Fibroblast of villous mesenchyme (primary cell): Measurements from ENCODE around the gene WIPF1. TPM values are rescaled to one million over a fixed set of nuclear protein-coding genes. Genes with fewer than 3 reads are reported as not detected.

Source experiments
- DNase-seq: peaks from one replicate; pipeline ENCODE4 v3.0.0-alpha.2; 2010; ENCODE audit warnings: low read depth
- H3K4me3 ChIP-seq: 2 replicates; pipeline ENCODE4 v1.5.1; 2011; ENCODE audit warnings: low read depth, mild to moderate bottlenecking, low read length
- total RNA-seq: library from RNA; depleted of rRNA; stranded (reverse); fragments of >200 nt; gene quantifications from 2 replicates; pipeline ENCODE4 v1.2.3, GENCODE V29; 2012
- TF ChIP-seq, protein P1 (sequence below): IDR thresholded peaks from 2 replicates; pipeline ENCODE4 v1.5.1; 2012; ENCODE audit warnings: low read depth, mild to moderate bottlenecking, low read length; ENCODE audit not compliant: insufficient read depth

WIPF1 gene
- total RNA-seq, 1 donor = 13.0 TPM

GRCh38 chr2:174635776-174636404, 38.3 kb upstream of the WIPF1 start:
- DNase-seq = peak; percentile 43
- TF ChIP-seq, protein P1, sequence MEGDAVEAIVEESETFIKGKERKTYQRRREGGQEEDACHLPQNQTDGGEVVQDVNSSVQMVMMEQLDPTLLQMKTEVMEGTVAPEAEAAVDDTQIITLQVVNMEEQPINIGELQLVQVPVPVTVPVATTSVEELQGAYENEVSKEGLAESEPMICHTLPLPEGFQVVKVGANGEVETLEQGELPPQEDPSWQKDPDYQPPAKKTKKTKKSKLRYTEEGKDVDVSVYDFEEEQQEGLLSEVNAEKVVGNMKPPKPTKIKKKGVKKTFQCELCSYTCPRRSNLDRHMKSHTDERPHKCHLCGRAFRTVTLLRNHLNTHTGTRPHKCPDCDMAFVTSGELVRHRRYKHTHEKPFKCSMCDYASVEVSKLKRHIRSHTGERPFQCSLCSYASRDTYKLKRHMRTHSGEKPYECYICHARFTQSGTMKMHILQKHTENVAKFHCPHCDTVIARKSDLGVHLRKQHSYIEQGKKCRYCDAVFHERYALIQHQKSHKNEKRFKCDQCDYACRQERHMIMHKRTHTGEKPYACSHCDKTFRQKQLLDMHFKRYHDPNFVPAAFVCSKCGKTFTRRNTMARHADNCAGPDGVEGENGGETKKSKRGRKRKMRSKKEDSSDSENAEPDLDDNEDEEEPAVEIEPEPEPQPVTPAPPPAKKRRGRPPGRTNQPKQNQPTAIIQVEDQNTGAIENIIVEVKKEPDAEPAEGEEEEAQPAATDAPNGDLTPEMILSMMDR = no peak
- no peak overlapping the region for H3K4me3 ChIP-seq

DNA sequence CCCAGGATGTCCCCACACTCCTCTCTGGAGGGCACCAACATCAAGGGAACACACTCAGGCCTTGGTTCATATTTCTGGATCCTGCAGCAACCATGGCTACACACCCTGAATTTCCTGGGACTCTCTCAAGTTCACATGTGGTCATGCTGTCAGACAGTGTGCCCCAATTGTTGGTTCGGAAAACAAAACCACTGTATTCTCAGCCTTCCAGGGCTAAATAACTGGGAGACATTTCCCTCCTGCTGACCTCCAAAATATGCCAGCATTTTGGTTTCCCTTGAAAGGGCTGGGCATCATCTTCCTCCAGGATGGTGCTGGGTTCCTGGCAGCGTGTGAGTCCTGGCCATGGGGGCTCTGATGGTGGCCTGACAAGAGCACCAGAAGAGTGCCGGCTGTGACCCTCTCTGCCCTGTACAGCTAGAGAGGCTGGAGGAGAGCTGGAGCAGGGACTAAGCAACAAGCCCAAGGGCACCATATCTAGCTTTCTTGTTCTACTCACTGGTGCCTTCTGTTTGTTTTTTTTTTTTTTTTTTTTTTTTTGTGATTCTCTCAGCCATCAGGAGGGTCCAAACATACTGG, 37.5 kb upstream of the WIPF1 start:
- no peak overlapping the region for H3K4me3 ChIP-seq
- no peak for DNase-seq
- TF ChIP-seq, protein P1 = no peak

GRCh38 chr2:174634130-174635014, 36.8 kb upstream of the WIPF1 start:
- peak; percentile 36 for DNase-seq
- no peak overlapping the region for H3K4me3 ChIP-seq
- TF ChIP-seq, protein P1 = no peak

GRCh38 chr2:174633623-174633930, 36.0 kb upstream of the WIPF1 start:
- peak; percentile 44 for DNase-seq
- TF ChIP-seq, protein P1 = no peak
- H3K4me3 ChIP-seq = no peak overlapping the region

GRCh38 chr2:174632841-174633622, 35.4 kb upstream of the WIPF1 start:
- TF ChIP-seq, protein P1 = no peak
- no peak overlapping the region for H3K4me3 ChIP-seq
- DNase-seq = peak; percentile 70

DNA sequence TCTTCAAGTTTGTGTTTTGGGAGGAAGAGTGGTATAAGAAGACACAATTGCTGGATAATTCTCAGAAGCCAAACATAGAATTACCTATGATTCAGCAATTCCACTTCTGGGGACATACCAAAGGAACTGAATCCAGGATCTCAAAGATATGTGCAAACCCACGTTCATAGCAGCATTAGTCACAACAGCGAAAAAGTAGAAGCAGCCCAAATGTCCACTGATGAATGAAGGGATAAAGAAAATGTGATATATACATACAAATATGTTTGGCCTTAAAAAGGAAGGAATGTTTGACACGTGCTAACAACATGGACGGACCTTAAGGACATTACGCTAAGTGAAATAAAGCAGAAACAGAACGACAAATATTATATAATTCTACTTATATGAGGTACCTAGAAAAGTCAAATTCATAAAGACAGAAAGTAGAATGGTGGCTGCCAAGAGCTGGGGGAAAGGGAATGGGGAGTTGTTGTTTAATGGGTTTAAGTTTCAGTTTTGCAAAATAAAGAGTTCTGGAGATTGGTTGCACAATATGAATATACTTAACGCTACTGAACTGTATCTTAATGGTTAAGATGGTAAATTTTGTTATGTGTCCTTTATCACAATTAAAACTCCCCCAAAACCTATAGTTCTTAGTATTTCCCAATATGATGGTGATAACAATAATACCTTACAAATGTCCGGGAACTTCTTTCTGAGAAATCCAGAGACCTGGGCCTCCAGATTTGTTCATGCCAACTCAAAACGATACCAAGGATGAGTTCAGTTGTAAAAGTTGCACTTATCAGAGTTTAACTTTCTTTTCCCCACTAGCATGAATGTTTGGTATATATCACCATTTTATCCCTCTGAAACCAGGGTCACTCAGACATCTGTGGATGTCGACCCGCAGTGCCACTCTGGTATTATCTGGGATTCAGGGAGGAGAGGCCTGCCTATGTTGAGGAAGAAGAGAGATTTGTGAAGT, 33.7 kb upstream of the WIPF1 start:
- no peak overlapping the region for H3K4me3 ChIP-seq
- peak; percentile 67 for DNase-seq
- TF ChIP-seq, protein P1 = no peak
